ENCODE data around the gene BEND5.

The BEND5 gene

DNA sequence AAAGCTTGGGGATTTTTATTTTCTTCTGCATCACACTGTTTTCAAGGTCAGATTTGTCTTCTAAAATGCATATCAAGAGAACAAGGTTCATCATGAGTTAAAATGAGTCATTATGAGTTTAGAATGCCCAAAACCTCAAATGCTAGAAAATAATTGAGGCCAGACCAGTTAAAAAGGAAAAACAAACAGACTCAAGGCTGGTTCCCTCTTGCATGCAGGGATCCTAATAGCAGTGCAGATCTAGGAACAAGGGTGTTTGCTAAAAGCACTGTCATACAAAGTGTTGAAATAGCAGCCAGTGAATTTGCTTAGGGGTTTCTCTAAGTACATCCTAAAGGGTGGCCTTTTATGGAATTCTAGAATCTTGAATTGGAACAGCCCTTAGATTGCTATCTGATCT, 15.3 kb downstream of the BEND5 start:
- DNase-seq, result no peak

DNA sequence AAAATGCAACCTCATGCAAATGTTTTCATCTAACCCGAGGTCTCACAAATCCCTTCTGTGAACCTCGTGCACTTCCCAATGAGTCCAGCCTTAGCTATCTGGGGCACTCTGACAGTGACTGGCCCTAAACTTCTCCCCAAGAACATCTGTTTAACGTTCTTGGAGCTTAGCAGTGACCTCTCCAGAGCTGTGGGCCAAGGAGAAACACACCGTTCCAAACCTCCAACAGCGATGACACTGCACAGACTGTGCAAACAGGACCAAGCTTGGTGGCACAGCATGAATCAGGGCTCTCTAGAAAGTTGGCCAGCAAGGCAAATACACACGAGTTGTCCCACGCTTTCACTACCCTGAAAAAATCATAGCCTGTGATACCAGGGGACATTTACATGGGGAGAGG, 15.8 kb downstream of the BEND5 start:
- DNase-seq, result no peak

DNA sequence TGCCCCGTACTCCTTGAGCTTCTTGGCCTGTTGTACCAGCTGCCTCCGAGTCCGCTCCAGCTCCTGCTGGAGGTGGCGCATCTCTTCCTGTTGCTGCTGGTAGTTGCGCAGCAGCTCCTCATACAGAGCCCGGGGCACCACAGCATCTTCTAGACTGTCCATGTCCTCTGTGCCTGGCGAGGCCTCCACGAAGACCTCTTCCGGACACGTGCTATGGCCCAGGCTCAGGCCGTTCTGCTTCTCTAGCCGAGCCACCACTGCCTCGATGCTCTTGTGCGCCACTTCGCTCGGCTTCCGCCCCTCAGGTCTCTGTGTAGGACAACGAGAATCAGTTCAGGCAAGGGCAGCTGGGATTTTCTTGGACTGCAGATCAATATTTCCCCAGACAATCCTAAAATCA, 17.7 kb downstream of the BEND5 start:
- DNase-seq, result no peak

DNA sequence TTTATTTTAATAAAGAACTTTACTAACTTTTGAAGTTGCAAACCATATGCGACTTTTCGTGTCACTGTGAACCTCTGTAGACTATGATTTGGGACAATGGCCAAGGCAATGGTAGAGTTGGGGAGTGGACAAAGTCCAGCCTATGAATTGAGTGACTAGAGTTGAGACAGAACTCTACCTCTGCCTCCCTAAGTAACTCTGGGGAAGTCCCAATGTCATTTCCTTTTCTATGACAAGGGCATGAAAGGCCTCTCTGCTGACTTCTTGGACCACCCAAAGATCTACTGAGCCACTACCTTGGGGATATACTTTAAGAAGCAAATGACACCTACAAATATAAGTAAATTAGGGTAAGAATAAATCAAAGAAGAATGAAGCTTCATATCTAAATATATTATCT, 19.3 kb downstream of the BEND5 start:
- no peak for DNase-seq

DNA sequence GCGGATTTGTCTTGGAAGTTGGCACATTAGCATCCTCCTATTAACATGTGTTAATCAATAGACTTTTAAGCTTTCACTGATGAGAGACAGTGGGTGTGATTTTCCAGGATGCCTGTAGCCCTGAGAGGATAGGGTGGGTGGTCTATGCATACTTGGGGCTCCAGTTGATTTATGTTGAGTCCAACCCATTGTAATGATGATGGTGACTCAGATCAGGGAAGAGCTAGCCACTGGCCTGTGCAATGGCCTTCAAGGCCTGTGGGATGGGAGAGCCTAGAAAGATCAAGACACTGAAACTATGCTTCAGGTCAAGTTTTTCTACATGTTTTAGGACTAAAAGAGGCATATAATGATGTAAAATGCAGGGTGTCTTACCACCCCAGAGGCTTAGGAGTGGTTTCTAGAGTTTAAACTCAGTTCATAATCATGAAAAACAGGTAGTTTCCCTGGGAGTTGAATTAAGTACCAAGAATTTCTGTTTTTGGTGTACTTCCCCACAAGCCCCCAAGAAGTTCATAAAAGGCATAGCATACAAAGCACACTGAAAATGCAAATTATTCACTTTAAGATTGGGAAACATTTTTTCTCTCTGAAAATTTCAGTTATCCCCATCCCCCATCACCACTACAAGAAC, 19.9 kb downstream of the BEND5 start:
- no peak for DNase-seq

DNA sequence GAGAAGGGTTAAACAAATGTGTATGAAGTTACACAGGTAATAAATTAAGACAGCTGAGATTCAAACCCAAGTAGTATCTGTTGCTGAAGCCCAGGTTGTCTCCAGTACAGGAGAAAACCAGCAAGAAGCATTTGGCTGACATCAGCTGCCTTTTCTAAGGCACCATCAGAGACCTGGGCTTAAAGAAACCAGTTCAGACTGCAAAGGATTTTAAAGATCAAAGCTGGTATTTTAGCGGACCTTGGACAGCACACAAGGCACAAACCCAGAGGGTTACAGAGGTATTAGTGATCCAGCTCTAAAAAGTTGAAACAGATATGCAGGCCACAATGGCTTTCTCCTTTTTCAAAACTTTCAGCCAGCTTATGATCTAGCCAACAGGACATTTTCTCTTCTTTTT, 23.4 kb downstream of the BEND5 start:
- no peak for DNase-seq

DNA sequence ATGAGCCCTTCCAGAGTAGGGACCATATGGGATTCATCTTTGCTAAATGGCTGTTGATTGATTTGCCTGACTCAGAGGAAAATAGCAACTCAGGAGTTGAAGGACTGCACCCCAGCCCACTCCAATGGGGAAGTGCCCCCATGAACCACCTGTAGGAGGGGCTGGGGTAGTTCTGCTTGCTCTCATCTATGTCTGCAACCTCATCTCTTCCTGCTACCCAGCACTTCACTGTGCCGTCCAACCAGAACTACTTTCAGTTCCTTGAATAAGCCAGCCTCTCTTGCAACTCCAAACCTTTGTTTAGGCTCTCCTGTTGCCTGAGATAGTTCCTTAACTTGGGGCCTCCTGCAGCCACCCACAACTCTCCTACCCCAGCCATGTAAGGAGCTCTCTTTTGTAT, 26.6 kb downstream of the BEND5 start:
- peak; percentile 92 for DNase-seq

DNA sequence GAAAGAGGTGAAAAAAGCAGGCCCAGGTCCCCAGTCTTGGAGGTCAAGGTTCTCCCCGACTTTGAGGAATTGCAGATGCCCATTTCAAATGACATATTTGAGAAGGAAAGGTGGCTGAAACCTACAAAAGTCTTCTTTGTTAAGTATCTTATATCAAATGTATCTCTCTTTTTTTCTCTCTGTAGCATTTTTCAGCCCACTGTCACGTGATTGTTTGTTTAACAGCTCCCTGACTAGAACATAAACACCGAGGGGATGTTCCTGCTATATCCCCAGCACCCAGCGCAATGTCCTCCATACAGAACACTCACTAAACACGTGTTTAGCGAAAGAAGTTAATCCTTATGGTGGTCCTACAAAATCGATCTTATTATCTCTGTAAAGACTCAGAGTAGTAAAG, 27.6 kb downstream of the BEND5 start:
- no peak for DNase-seq

DNA sequence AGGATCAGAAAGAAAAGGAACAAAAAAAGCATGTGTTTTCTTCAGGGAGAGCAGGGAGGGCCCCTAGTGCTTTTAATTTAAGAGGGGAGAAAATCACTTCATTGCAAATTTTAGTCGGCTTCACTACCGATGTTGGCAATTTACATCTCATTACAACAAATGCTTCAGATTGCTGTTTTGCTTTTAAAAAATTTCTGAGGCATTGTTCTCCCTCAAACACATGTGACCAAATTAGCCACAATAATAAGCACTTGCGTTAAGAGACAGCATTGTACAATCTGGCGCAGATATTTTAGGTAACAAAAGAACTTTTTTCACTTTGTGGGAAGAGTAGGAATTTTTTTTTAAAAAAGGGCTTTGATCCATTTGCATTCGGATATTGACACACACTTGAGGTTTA, 29.8 kb downstream of the BEND5 start:
- DNase-seq, result no peak

DNA sequence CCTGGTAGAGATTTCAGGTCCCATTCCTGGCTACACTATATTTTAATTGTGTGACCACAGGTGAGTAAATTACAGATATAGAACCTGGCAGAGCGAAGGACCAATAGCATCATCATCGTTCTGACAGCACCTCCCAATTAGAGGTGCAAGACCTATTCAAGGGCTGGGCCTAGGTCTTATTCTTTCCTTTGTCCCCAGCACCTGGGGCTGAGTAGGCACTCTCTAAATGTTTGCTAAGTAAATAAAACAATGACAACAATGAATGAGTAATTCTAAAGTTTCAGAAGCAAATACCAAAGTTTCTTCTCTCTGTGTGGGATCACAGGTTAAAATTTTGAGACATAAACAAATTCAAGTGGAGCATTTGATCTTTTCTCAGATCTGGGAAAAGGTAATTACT, 32.7 kb downstream of the BEND5 start:
- no peak for DNase-seq

DNA sequence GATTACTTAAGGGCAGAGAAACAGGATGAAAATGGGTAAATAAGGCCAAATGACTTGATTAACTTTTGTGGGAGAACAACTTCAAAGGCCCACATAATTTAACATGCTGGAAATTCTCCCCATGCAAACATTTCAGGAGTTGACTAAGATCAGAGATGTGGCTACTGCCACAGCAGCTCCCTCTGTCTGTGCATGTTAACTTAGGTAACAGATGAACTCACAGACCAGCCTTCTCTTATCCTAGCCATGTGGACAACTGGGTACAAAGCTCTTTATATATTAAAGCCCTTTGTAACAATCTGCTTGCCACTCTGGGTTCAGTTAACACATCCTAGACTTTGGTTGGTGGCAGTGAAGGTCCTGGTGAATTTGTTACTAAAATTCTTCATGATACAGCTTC, 33.2 kb downstream of the BEND5 start:
- DNase-seq, result no peak

DNA sequence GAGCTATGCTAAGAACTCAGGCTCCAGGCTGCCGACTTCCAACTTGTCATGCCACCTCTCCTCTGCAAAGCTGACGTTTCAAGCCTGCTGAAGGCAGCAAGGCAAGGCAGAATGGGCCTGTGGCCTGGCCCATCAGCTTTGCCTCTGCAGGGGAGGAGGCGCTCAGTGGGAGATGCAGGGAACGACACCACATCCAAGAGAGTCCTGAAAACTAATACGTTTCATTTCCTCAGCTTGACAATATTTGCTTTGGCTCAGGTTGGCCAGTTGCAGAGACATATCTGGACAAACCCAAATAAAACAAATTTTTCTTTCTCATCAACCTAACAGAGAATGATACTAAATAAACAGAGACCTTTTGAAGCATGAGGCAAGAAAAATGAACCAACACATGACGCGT, 35.3 kb downstream of the BEND5 start:
- no peak for DNase-seq

DNA sequence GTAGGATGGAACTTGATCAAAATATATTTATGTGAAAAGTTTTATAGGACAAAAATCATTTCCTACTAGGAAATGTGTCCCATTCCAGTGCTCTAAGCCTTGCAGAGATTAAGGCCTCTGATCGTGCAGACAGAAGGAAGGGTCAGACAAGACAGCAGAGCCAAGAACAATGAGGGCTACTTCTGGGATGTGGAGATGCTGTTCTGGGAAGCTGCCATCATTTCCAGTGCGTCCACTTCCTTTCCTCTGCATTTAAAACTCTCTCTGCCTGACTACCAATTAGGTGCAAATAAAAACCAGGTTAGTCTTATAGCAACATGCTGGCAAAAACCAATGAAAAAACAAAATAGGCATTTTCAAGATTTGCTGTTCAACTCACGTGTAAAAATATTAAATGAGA, 36.1 kb downstream of the BEND5 start:
- DNase-seq, result no peak

DNA sequence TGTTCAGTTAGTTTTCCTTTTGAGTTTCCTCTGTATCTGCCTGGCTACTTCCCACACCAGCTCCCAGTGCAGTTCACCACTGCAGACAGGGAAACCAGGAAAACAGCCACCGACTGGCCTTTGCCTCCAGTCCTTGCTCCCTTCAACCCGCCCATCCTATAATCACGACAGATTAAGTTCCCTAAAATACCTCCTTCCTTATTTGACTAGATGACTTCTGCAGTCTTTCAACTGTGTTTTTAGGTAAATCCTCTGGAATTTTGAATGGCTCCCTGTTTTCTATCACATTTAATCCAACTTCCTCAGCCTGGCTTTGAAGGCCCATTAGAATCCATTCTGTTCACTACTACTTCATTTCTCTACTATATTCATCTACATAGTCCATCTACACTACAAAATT, 37.6 kb downstream of the BEND5 start:
- no peak for DNase-seq

DNA sequence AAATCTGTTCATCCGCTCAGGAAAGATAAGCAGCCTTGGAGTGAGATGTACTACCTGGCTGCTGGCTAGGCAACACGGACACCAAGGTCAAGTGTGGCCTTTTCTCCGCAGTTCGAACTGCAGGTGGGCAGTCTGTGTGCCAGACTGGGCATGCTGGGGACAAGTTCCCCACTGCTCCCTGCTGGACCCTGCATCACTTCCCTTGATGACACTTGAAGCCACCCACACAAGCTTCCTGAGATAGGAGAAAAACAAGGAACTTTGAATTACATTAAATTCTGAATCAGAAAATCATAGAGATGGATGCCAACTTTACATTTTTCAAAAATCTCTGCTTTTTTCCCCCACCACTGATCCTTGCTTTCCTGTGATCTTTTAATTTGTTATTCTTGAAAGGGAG, 38.3 kb downstream of the BEND5 start:
- DNase-seq, result no peak

DNA sequence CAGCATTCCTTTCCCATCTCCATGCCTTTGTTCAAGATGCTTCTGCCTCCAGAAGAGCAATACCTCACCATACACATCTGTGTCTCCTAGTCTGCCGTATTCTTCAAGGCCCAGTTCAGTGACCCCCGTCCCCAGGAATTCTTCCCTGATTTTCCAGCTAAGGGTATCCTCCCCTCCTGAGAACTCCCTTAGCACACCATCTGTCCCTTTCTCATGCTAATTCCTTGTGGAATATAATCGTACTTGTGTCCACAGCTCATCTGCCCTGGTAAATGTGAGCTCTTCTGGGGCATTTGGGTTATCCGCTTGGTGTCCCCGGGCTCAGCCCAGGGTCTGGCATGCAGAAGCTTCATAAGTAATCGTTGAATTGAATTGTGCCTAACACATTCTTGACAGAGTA, 40.9 kb downstream of the BEND5 start:
- no peak for DNase-seq

DNA sequence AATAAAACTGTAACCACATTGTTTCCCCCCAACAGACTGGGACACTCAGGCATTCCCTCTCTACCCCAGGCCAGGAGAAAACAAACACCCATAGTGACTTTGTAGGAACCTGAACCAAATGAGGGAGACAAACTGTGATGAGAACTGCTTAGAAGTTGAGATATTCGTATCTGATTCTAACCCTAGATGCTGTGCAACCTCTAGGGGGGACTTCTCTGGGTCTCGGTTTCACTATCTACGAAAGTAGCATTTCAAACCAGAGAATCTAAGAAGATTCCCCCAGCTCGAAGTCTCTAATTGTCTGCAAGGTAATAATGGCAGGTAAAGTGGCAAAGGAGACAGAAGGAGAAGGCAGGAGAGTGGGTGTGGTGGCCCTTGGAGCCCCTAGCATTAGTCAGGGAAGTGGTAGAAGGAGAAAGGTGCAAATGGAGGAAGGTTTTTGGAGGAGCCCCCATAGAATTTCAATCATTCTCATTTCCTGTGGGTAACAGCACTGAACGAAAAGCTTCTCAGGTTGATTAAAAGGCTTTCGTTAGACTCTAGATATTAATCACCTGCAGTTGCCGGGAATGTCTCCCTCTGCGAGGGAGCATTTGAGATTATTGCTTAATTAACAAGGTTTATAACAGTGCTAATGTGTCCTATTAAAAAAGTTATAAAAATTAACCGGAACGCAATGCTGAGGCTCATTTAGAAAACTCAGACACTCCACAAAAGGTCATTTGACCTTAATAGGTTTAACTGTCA, 46.4 kb downstream of the BEND5 start:
- DNase-seq, result no peak

DNA sequence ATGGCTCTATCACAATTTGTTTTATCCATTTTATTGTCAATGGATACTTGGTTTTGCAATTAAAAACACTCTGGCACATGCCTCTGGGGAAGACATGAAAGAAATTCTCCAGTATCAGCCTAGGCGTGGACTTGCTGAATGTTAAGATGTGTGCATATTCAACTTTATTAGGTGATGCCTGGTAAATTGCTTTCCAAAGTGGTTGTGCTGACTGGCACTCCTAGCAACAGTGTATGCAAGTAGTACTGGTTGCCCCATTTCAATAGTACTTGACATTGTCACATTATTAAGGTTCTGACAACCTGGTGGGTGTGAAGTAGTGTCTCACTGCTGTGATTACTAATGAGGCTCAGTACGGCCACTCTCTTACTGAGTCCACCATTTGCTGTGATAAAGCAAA, 48.1 kb downstream of the BEND5 start:
- no peak for DNase-seq

DNA sequence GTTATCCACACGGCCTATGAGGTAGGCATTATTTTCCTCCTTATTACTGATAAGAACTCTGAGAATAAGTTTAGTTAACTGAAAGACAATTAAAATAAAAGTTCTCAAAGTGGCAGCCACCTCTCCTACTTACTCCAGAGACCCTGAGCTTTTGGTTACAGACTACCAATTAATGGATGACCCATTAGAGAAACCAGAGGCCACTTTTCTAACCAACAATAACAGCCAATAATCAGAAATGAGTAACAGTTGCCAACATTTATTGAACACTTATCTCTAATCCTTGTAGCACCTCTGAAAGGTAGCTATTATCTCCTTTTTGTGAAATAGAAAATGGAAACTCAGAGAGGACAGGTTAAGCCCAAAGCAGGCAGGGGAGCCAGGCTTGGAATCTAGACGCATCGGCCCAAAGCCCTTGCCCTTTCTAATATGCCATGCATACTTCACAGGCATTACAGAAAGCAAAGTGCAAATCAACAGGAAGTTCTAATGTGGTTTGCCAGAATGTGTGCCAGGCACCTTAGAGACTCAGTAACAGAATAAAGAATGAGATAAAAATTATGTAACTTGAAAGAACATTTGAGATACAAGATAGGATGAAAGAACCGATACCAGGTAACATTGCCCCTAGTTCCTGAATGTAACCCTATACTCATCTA, 50.0 kb downstream of the BEND5 start:
- DNase-seq, result no peak

DNA sequence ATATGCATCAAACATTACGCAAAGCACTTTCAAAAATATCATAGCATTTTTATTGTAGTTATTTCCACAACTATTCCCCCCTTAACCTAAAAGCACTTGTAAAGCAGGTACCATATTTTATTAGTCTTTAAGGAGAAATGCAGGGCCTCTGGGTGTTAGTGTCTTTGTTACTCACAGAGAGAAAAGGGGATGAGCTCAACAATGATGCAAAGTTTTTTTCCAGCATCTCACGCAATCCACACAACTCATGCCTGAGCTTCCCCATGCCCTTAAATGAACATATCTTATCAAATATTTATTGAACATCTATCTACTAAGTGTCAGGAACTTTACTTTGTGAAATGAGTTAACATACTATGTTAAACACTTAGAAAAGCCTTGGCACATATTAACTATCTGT, 50.6 kb downstream of the BEND5 start:
- DNase-seq, result no peak

DNA sequence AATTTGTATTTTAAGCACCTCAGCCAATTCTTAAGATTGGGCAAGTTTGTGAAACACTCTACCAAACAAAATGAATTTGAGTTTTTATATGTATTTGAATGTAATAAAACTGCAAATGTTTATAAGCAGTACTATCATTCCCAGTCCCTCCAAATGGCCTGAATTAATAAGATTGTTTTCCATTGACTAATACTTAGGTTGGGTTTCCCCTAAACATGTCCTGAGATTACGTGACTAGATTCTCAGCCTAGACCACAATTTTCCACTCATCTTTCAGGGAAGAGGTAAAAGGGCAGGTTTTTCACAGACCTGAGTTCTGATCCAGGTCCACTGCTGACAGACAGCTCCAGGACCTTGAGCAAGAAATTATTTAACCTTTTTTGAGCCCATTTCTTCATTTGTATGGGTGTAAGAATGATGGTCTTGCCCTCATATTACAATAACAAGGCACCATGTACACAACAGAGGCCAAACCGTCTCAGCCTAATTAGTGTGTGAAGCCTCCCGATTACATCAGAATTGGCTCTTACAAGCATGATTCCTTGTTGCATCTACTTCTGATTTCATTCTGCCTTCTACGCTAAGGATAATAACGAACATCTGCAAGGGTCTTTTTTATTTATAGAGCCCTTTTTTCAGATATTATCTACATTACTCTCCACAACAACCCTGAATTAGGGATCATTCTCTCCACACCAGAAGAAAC, 51.2 kb downstream of the BEND5 start:
- no peak for DNase-seq

DNA sequence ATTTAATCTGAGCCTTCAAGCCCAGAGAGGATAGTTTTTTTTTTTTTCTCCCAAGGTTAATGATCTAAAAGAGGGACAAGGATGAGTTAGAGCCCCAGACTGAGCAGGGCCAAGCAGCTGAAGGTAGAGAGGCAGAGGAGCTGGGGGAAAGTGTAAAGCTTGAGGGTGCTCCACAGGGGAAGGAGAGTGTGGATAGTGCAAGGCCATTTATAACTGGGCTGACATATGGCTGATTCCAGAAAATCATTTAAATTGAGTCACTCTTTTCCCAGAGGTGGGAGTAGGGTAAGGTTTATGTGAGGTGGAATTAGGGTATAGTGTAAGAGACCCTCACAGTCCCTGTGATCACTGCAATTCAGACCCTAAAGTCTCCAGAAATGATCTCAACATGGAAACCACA, 55.8 kb downstream of the BEND5 start:
- no peak for DNase-seq

DNA sequence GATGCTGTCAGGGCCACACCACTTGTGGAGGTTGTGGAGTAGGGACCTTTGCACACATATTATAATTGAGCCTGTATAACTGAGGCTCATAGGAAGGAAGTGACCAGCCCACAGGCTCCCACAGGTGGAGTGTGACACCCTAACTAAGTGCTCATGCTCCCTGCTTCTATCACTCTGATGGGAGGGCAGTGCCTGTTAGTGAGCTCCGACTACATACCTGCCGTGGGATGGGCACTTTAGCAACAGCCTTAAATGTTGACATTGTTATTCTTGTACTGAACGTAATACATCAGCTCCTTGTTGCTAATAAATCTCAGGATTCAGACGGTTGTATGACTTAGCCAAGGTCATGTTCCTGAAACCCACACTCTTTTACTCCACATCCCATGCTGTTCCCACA, 58.0 kb downstream of the BEND5 start:
- DNase-seq, result no peak

DNA sequence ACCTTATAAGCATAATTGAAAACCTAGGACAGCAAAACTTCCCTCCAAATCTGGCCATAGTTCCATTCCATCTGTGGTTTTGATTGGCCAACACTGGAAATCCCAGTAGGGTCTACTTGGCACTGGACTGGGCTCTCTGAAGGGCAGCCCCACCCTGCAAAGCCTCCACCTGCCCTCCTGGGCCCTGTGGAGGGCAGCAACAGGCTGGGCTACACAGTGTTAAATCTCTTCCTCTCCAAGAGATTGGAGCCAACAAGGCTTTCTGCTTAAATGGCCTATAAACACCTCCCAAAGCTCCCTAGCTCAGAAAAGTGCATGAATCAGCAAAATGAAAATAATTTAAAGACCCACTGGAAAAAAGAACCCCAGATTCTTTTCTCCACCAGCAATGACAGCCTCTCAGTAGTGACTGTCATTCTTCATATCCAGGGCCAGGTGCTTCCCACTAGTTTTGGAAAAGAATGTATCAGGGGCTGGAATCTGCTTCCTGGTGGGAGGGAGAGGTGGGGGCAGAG, 58.5 kb downstream of the BEND5 start:
- no peak for DNase-seq

All from MV-4-11 (cell line).